WTC11 (cell line): ENCODE data around the gene HPGD. TPM values are rescaled to one million over a fixed set of nuclear protein-coding genes. Genes with fewer than 3 reads are reported as not detected.

Experiments
- ATAC-seq: fragments of 200-7000 bp; cut with Tn5 transposase; 2 replicates; pipeline ENCODE4 v1.10.0; 2021; ENCODE audit warnings: mild to moderate bottlenecking, moderate library complexity
- CTCF ChIA-PET: fragments of 300-600 bp; sonication (Branson Sonifier 250); formaldehyde crosslinking; loops from one replicate; lab custom pipeline; 2021; ENCODE audit warnings: antibody characterized with exemption; lab: Charles Lee
- POLR2A ChIA-PET: fragments of 350-600 bp; sonication (Branson Sonifier 250); formaldehyde crosslinking; loops from one replicate; lab custom pipeline; 2021; ENCODE audit warnings: antibody characterized with exemption; lab: Charles Lee
- DNase-seq: peaks from one replicate; pipeline ENCODE4 v3.0.0; 2021; ENCODE audit warnings: low spot score
- H3K27ac Mint-ChIP-seq: 2 replicates; pipeline ENCODE4 v1.8.0; 2021; ENCODE audit warnings: mixed read lengths
- H3K27me3 Mint-ChIP-seq: 2 replicates; pipeline ENCODE4 v1.8.0; 2021; ENCODE audit warnings: low read depth, mild to moderate bottlenecking, moderate library complexity, mixed read lengths
- H3K36me3 Mint-ChIP-seq: 2 replicates; pipeline ENCODE4 v1.8.0; 2021; ENCODE audit warnings: mixed read lengths
- H3K4me1 Mint-ChIP-seq: 2 replicates; pipeline ENCODE4 v1.8.0; 2022; ENCODE audit warnings: mixed read lengths
- H3K4me3 Mint-ChIP-seq: 2 replicates; pipeline ENCODE4 v1.8.0; 2021; ENCODE audit warnings: mild to moderate bottlenecking, moderate library complexity, mixed read lengths
- H3K9me3 Mint-ChIP-seq: 2 replicates; pipeline ENCODE4 v1.8.0; 2021; ENCODE audit warnings: mixed read lengths
- ATF1 ChIP-seq: sonication (generic); formaldehyde crosslinking; IDR thresholded peaks from 2 replicates; pipeline ENCODE4 v1.8.1; 2023; ENCODE audit warnings: mild to moderate bottlenecking, moderate library complexity, missing genetic modification reagents
- ATF3 ChIP-seq: sonication (generic); formaldehyde crosslinking; conservative IDR thresholded peaks from 2 replicates; pipeline ENCODE4 v1.8.1; 2022; ENCODE audit warnings: mild to moderate bottlenecking, missing genetic modification reagents
- CREM ChIP-seq: sonication (generic); formaldehyde crosslinking; IDR thresholded peaks from 2 replicates; pipeline ENCODE4 v1.8.1; 2022; ENCODE audit warnings: mild to moderate bottlenecking, missing genetic modification reagents, moderate library complexity
- ELF4 ChIP-seq: sonication (generic); formaldehyde crosslinking; IDR thresholded peaks from 2 replicates; pipeline ENCODE4 v1.8.1; 2022; ENCODE audit warnings: low read depth, mild to moderate bottlenecking, moderate library complexity, missing genetic modification reagents
- EMX1 ChIP-seq: fragments of 250-450 bp; sonication (Bioruptor Pico); IDR thresholded peaks from 2 replicates; pipeline ENCODE4 v1.8.0; 2021; ENCODE audit warnings: mild to moderate bottlenecking
- FOXP1 ChIP-seq: sonication (generic); formaldehyde crosslinking; IDR thresholded peaks from 2 replicates; pipeline ENCODE4 v1.8.0; 2022; ENCODE audit warnings: missing genetic modification reagents, mild to moderate bottlenecking, moderate library complexity, borderline replicate concordance
- HMGA2 ChIP-seq: fragments of 250-450 bp; sonication (Bioruptor Pico); IDR thresholded peaks from 2 replicates; pipeline ENCODE4 v1.4.0; 2021; ENCODE audit warnings: mild to moderate bottlenecking, moderate library complexity
- HMGXB4 ChIP-seq: sonication (generic); formaldehyde crosslinking; IDR thresholded peaks from 2 replicates; pipeline ENCODE4 v1.8.1; 2023; ENCODE audit warnings: mild to moderate bottlenecking, moderate library complexity, missing genetic modification reagents
- IRF2 ChIP-seq: sonication (generic); formaldehyde crosslinking; IDR thresholded peaks from 2 replicates; pipeline ENCODE4 v1.8.0; 2022; ENCODE audit warnings: low read depth, missing genetic modification reagents, borderline replicate concordance
- MAX ChIP-seq: sonication (generic); formaldehyde crosslinking; IDR thresholded peaks from 2 replicates; pipeline ENCODE4 v1.8.0; 2022; ENCODE audit warnings: mild to moderate bottlenecking, missing genetic modification reagents
- NFATC4 ChIP-seq: fragments of 250-450 bp; sonication (Bioruptor Pico); IDR thresholded peaks from 2 replicates; pipeline ENCODE4 v1.9.0; 2021; ENCODE audit warnings: mild to moderate bottlenecking
- NFE2L1 ChIP-seq: sonication (generic); formaldehyde crosslinking; IDR thresholded peaks from 2 replicates; pipeline ENCODE4 v1.8.1; 2023; ENCODE audit warnings: missing genetic modification reagents
- RELA ChIP-seq: sonication (generic); formaldehyde crosslinking; IDR thresholded peaks from 2 replicates; pipeline ENCODE4 v1.8.1; 2022; ENCODE audit warnings: missing genetic modification reagents, mild to moderate bottlenecking, borderline replicate concordance
- SMAD4 ChIP-seq: sonication (generic); formaldehyde crosslinking; IDR thresholded peaks from 2 replicates; pipeline ENCODE4 v1.8.0; 2022; ENCODE audit warnings: mild to moderate bottlenecking, missing genetic modification reagents
- SOX15 ChIP-seq: fragments of 250-450 bp; sonication (Bioruptor Pico); IDR thresholded peaks from 2 replicates; pipeline ENCODE4 v1.9.0; 2021; ENCODE audit warnings: mild to moderate bottlenecking
- SP1 ChIP-seq: sonication (generic); formaldehyde crosslinking; conservative IDR thresholded peaks from 2 replicates; pipeline ENCODE4 v1.8.1; 2022; ENCODE audit warnings: missing genetic modification reagents
- ZNF138 ChIP-seq: sonication (generic); formaldehyde crosslinking; conservative IDR thresholded peaks from 2 replicates; pipeline ENCODE4 v1.8.1; 2022; ENCODE audit warnings: mild to moderate bottlenecking, moderate library complexity, missing genetic modification reagents
- ZNF232 ChIP-seq: sonication (generic); formaldehyde crosslinking; IDR thresholded peaks from 2 replicates; pipeline ENCODE4 v1.8.0; 2022; ENCODE audit warnings: mild to moderate bottlenecking, missing genetic modification reagents
- ZNF396 ChIP-seq: fragments of 250-450 bp; sonication (Bioruptor Pico); IDR thresholded peaks from 2 replicates; pipeline ENCODE4 v1.8.0; 2021; ENCODE audit warnings: mild to moderate bottlenecking, moderate library complexity, borderline replicate concordance
- ZNF423 ChIP-seq: fragments of 250-450 bp; sonication (Bioruptor Pico); IDR thresholded peaks from 2 replicates; pipeline ENCODE4 v2.1.2; 2022; ENCODE audit warnings: mild to moderate bottlenecking, moderate library complexity
- ZNF532 ChIP-seq: fragments of 250-450 bp; sonication (Bioruptor Pico); IDR thresholded peaks from 2 replicates; pipeline ENCODE4 v1.9.0; 2021; ENCODE audit warnings: mild to moderate bottlenecking, borderline replicate concordance
- total RNA-seq: library from RNA; stranded (reverse); gene quantifications from 3 replicates; pipeline ENCODE4 v1.2.3, GENCODE V29; 2021

The HPGD gene
- total RNA-seq, 1 experiment from 2014 or later, result 3.6 TPM

GRCh38 chr4:174524242-174524641, 2.0 kb upstream of the HPGD start:
- no peaks in the 10 kb centered on the region for H3K36me3 Mint-ChIP-seq
- CTCF ChIA-PET, result no interaction called here

GRCh38 chr4:174523025-174523693, 871 bp upstream of the HPGD start:
- H3K27ac Mint-ChIP-seq, result no peak overlapping the region
- peak overlapping the region; percentile 83 for H3K4me3 Mint-ChIP-seq
- ChIA-PET POLR2A (no interaction called here), CTCF (interaction anchor here (0.6 to 0.9 kb wide), 4 partner anchors 20 to 135 kb away, joined by 3 to 5 read pairs (median 4); no protein-coding TSS in a partner anchor)
- TF ChIP-seq SP1 (CRISPR knock-in tag), result no peak
- no peak for TF ChIP-seq ZNF138 (CRISPR knock-in tag)
- no peak for TF ChIP-seq ZNF232 (CRISPR knock-in tag)
- TF ChIP-seq ZNF423 (CRISPR knock-in tag), result no peak
- TF ChIP-seq IRF2 (CRISPR knock-in tag), result no peak
- no peak for TF ChIP-seq CREM (CRISPR knock-in tag)
- TF ChIP-seq ATF1, result no peak
- TF ChIP-seq EMX1, result no peak
- TF ChIP-seq ZNF396 (CRISPR knock-in tag), result no peak
- no peak for TF ChIP-seq FOXP1 (CRISPR knock-in tag)
- TF ChIP-seq HMGA2 (CRISPR knock-in tag), result no peak
- DNase-seq (no peak), ATAC-seq (peak; percentile 6; the same call in 1 of the 2 replicates)
- peaks cover 29% of the 10 kb centered on the region for H3K4me1 Mint-ChIP-seq
- H3K36me3 Mint-ChIP-seq, result no peaks in the 10 kb centered on the region
- peaks cover 29% of the 10 kb centered on the region for H3K27me3 Mint-ChIP-seq
- H3K9me3 Mint-ChIP-seq, result no peaks in the 10 kb centered on the region

More at GRCh38 chr4:174524242-174524641, 2.0 kb upstream of the HPGD start:
- Mint-ChIP-seq H3K4me3 (no peak overlapping the region), H3K9me3 (no peaks in the 10 kb centered on the region; the same call in 1 of the 2 replicates), H3K27ac (no peak overlapping the region), H3K27me3 (peaks cover 29% of the 10 kb centered on the region), H3K4me1 (peaks cover 38% of the 10 kb centered on the region)
- no peak for TF ChIP-seq ZNF396 (CRISPR knock-in tag)
- no peak for TF ChIP-seq RELA
- ATAC-seq (no peak), DNase-seq (no peak)
- POLR2A ChIA-PET, result no interaction called here

GRCh38 chr4:174521800-174522182, 497 bp downstream of the HPGD start:
- H3K4me3 Mint-ChIP-seq, result peak overlapping the region; percentile 83
- H3K27me3 Mint-ChIP-seq, result peaks cover 29% of the 10 kb centered on the region
- no peak overlapping the region for H3K27ac Mint-ChIP-seq
- ChIA-PET POLR2A (no interaction called here), CTCF (interaction anchor here (0.8 kb wide), 1 partner anchor 16 kb away, joined by 3 read pairs; no protein-coding TSS in a partner anchor)
- H3K36me3 Mint-ChIP-seq, result no peaks in the 10 kb centered on the region
- ATAC-seq, result peak; percentile 26
- DNase-seq, result peak; percentile 15
- H3K4me1 Mint-ChIP-seq, result peaks cover 24% of the 10 kb centered on the region
- no peaks in the 10 kb centered on the region for H3K9me3 Mint-ChIP-seq
- TF ChIP-seq SP1 (CRISPR knock-in tag) (no peak), ELF4 (CRISPR knock-in tag) (no peak), SOX15 (no peak), ZNF532 (no peak), NFE2L1 (no peak), HMGA2 (CRISPR knock-in tag) (no peak), NFATC4 (no peak), MAX (CRISPR knock-in tag) (0 out of 2 replicates have a peak, but pooled peaks have one; percentile 36), IRF2 (CRISPR knock-in tag) (no peak), ATF3 (no peak), SMAD4 (CRISPR knock-in tag) (no peak), HMGXB4 (CRISPR knock-in tag) (0 out of 2 replicates have a peak, but pooled peaks have one; percentile 14)
